Right lobe of liver (tissue), 6 donors: ENCODE data around the gene GNAI3. TPM values are rescaled to one million over a fixed set of nuclear protein-coding genes. Genes with fewer than 3 reads are reported as not detected.
A peak's percentile ranks its signal among the peaks of the same experiment; 100 is the strongest.

Source experiments
- ATAC-seq, 4 donors: fragments of 200-7000 bp; cut with Tn5 transposase; one replicate each; pipeline ENCODE4 v1.9.1; 2020; ENCODE audit warnings: mild to moderate bottlenecking in 4 of 4, moderate library complexity in 4 of 4
- DNase-seq, 3 donors: peaks; one replicate each; pipeline ENCODE4 v3.0.0-alpha.2; 2020
- H3K27ac ChIP-seq, 3 donors: fragments of 200-600 bp; one replicate each; pipeline ENCODE4 v1.8.0; 2022
- H3K27me3 ChIP-seq, 2 donors: fragments of 200-600 bp; one replicate each; pipeline ENCODE4 v1.8.0; 2022
- H3K36me3 ChIP-seq, 4 donors: fragments of 200-600 bp; sonication (generic) in 1 of 4; one replicate each; pipeline versions ENCODE4 v1.5.1 to v1.8.0; 2017 to 2022; ENCODE audit warnings: control low read depth in 1 of 4
- H3K4me1 ChIP-seq, 4 donors: fragments of 200-600 bp; sonication (generic) in 1 of 4; one replicate each; pipeline versions ENCODE4 v1.5.1 to v1.8.0; 2017 to 2022; ENCODE audit warnings: control low read depth in 1 of 4
- H3K4me3 ChIP-seq, 3 donors: fragments of 200-600 bp; one replicate each; pipeline ENCODE4 v1.8.0; 2022
- H3K9me3 ChIP-seq, 4 donors: fragments of 200-600 bp; sonication (generic) in 1 of 4; one replicate each; pipeline versions ENCODE4 v1.5.1 to v1.8.0; 2017 to 2022; ENCODE audit warnings: control low read depth in 1 of 4
- CTCF ChIP-seq, 4 donors: fragments of 200-600 bp in 3 of 4; fragments of 450-650 bp in 1 of 4; IDR thresholded peaks; one replicate each; pipeline versions ENCODE4 v1.5.1 to v1.8.0; 2016 to 2022; ENCODE audit warnings: antibody characterized with exemption in 4 of 4, mild to moderate bottlenecking in 2 of 4
- POLR2A ChIP-seq: fragments of 450-650 bp; IDR thresholded peaks from one replicate; pipeline ENCODE4 v1.6.1; 2017; ENCODE audit warnings: antibody characterized with exemption, mild to moderate bottlenecking
- WGBS: methylation state at CpG from one replicate; pipeline ENCODE4 v1.1.6; 2018; ENCODE audit warnings: low coverage, low lambda C conversion rate; ENCODE audit not compliant: insufficient coverage; ENCODE audit errors: missing lambda C conversion rate; 5-methylcytosine and 5-hydroxymethylcytosine counted together
- intact Hi-C, 2 donors: fragments of 100-400 bp; cut with DNase I; formaldehyde crosslinking; loops; one replicate each; pipeline versions ENCODE4 v1.11.2 to v1.14.1; 2022
- total RNA-seq, 6 experiments: library from RNA; depleted of rRNA in 2 of 6; stranded (reverse); fragments of >200 nt in 2 of 6; fragmentation: NEBNext Ultra II Directional in 3 of 6; extraction: Animal tissue kit (Norgen Biotek cat#: 25700) in 3 of 6; gene quantifications; one replicate each; pipeline versions ENCODE4 v1.1.0 to v1.2.4, GENCODE V29; 2016 to 2023
- donor health status: DM: no; HTN: yes; CAD: no.
- donor health status: DM: no; HTN: no; CAD: no.
- donor health status: DM: no; HTN: no; CAD: no.
- donor health status: DM: no; HTN: yes; CAD: no.
- donor health status: DM: no; HTN: yes; CAD: no.

GNAI3 gene
- total RNA-seq, 6 experiments from 2014 or later = 2.5 to 4.3 (median 3.3) TPM

GRCh38 chr1:109529881-109530456 lies 18.4 kb upstream of the GNAI3 start:
- DNase-seq (no peak), ATAC-seq (no peak)
- H3K27ac ChIP-seq = no peak overlapping the region
- no peaks in the 10 kb centered on the region for H3K36me3 ChIP-seq
- no peaks in the 10 kb centered on the region for H3K27me3 ChIP-seq
- 61% methylated on average over 3 of the region's 8 CpGs for WGBS
- H3K4me1 ChIP-seq = peaks cover 0 to 8% (median 0%) of the 10 kb centered on the region in 4 donors
- no peaks in the 10 kb centered on the region for H3K9me3 ChIP-seq
- no peak overlapping the region for H3K4me3 ChIP-seq
- TF ChIP-seq CTCF (IDR thresholded peaks at IDR 0.05) (no peak), POLR2A (no peak)
- intact Hi-C loops = loop anchor here (2.0 to 5.0 kb wide), 3 partner anchors 33 to 268 kb away; no protein-coding TSS in a partner anchor

DNA sequence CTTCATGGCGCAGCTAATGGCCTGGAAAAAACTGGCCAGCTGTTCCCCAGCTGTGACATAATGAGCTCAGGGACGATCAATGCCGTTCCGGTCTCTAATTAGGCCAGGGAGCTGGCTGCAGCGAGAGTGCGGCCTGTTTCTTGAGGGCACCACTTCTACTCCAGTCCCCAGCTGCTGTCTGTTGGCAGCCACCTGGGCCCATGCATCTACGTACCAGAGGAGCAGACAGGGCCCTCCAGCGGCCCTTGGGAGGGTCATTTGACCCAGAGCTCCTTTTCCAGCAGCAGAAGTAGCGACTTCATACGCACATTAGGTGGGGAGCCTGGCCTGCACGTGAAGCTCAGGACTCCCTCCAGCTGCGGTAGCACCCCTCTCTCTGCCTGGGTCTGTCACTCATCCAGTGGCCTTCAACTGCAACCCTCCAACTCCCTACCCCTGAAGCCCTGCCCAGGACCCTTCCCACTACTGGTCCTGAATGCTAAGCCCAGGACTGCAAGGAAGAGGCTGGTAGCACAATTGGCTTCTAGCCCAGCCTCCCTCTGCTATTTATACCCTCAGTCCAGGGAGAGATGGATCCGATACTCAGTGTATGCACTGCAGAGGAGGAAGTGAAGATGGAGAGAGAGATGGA lies 17.8 kb upstream of the GNAI3 start:
- TF ChIP-seq POLR2A = no peak
- TF ChIP-seq CTCF (IDR thresholded peaks at IDR 0.05) = no peak
- Histone ChIP-seq H3K4me1 (peaks cover 0 to 8% (median 0%) of the 10 kb centered on the region in 4 donors), H3K27me3 (no peaks in the 10 kb centered on the region), H3K9me3 (no peaks in the 10 kb centered on the region), H3K36me3 (no peaks in the 10 kb centered on the region), H3K27ac (no peak overlapping the region), H3K4me3 (no peak overlapping the region)
- DNase-seq (peak in 1 of 3 donors; percentile 31), ATAC-seq (no peak)
- intact Hi-C loops = loop anchor here (2.0 to 5.0 kb wide), 3 partner anchors 33 to 268 kb away; no protein-coding TSS in a partner anchor
- WGBS = 66% methylated on average over 2 of the region's 13 CpGs

- DNase-seq (peak in 1 of 3 donors; percentile 20), ATAC-seq (no peak)
- Histone ChIP-seq H3K4me3 (no peak overlapping the region), H3K27me3 (no peaks in the 10 kb centered on the region), H3K27ac (no peak overlapping the region), H3K36me3 (no peaks in the 10 kb centered on the region), H3K9me3 (no peaks in the 10 kb centered on the region), H3K4me1 (peaks cover 0 to 8% (median 0%) of the 10 kb centered on the region in 4 donors)
- intact Hi-C loops = loop anchor here (2.0 to 5.0 kb wide), 3 partner anchors 34 to 269 kb away; no protein-coding TSS in a partner anchor
- 69% methylated on average over 3 of the region's 4 CpGs for WGBS
- no peak for TF ChIP-seq POLR2A
- TF ChIP-seq CTCF (IDR thresholded peaks at IDR 0.05) = no peak
These were observed 17.0 kb upstream of the GNAI3 start for GRCh38 chr1:109531380-109531779.

GRCh38 chr1:109531826-109532364 lies 16.5 kb upstream of the GNAI3 start:
- Histone ChIP-seq H3K27ac (no peak overlapping the region), H3K27me3 (no peaks in the 10 kb centered on the region), H3K4me1 (peaks cover 0 to 8% (median 0%) of the 10 kb centered on the region in 4 donors), H3K36me3 (no peaks in the 10 kb centered on the region), H3K4me3 (no peak overlapping the region), H3K9me3 (no peaks in the 10 kb centered on the region)
- no peak for TF ChIP-seq CTCF (IDR thresholded peaks at IDR 0.05)
- no peak for TF ChIP-seq POLR2A
- DNase-seq (no peak), ATAC-seq (no peak)
- 26% methylated on average over 11 of the region's 16 CpGs for WGBS
- intact Hi-C loops = loop anchor here (2.0 to 5.0 kb wide), 3 partner anchors 35 to 270 kb away; no protein-coding TSS in a partner anchor
